HepG2 (cell line): Measurements from ENCODE around the gene DPP3. TPM values are rescaled to one million over a fixed set of nuclear protein-coding genes. Genes with fewer than 3 reads are reported as not detected.

ENCODE experiments used
- CHD2 ChIP-seq: IDR thresholded peaks from 2 replicates; pipeline ENCODE4 v1.6.1; 2011; ENCODE audit warnings: low read depth, low read length, improper control_type of control experiment
- DRAP1 ChIP-seq: IDR thresholded peaks from 2 replicates; pipeline ENCODE4 v1.6.1; 2016; ENCODE audit warnings: missing genetic modification reagents, missing compliant biosample characterization
- ETV6 ChIP-seq: sonication (generic); formaldehyde crosslinking; conservative IDR thresholded peaks from 2 replicates; pipeline ENCODE4 v1.4.0; 2020; ENCODE audit warnings: missing genetic modification reagents
- GPN1 ChIP-seq: sonication (generic); formaldehyde crosslinking; IDR thresholded peaks from 2 replicates; pipeline ENCODE4 v1.5.1; 2020; ENCODE audit warnings: missing genetic modification reagents, borderline replicate concordance
- HES4 ChIP-seq: sonication (generic); formaldehyde crosslinking; IDR thresholded peaks from 2 replicates; pipeline ENCODE4 v1.9.0; 2021; ENCODE audit warnings: mild to moderate bottlenecking, missing genetic modification reagents, borderline replicate concordance
- HNRNPK ChIP-seq: fragments of 200-400 bp; formaldehyde crosslinking; IDR thresholded peaks from 2 replicates; pipeline ENCODE4 v1.6.1; 2018; ENCODE audit warnings: low read length, low read depth, moderate library complexity, mild to moderate bottlenecking; ENCODE audit not compliant: poor library complexity, severe bottlenecking
- HOXA3 ChIP-seq: sonication (generic); formaldehyde crosslinking; IDR thresholded peaks from 2 replicates; pipeline ENCODE4 v1.5.0; 2020; ENCODE audit warnings: missing genetic modification reagents
- JUNB ChIP-seq: sonication (generic); formaldehyde crosslinking; IDR thresholded peaks from 2 replicates; pipeline ENCODE4 v1.8.0; 2022; ENCODE audit warnings: missing genetic modification reagents, mild to moderate bottlenecking, borderline replicate concordance
- MED1 ChIP-seq: sonication (generic); formaldehyde crosslinking; IDR thresholded peaks from 2 replicates; pipeline ENCODE4 v1.4.0; 2020; ENCODE audit warnings: missing genetic modification reagents
- MIER3 ChIP-seq: IDR thresholded peaks from 2 replicates; pipeline ENCODE4 v1.6.1; 2016; ENCODE audit warnings: missing compliant biosample characterization, borderline replicate concordance
- MXD4 ChIP-seq: IDR thresholded peaks from 2 replicates; pipeline ENCODE4 v1.6.1; 2016; ENCODE audit warnings: mild to moderate bottlenecking, missing biosample characterization, missing genetic modification reagents
- PPARG ChIP-seq: conservative IDR thresholded peaks from 2 replicates; pipeline ENCODE4 v1.6.1; 2016; ENCODE audit warnings: missing biosample characterization, missing genetic modification reagents
- RBM22 ChIP-seq: fragments of 200-400 bp; formaldehyde crosslinking; optimal IDR thresholded peaks from 2 replicates; pipeline ENCODE3; 2017; ENCODE audit warnings: mild to moderate bottlenecking, low read length, moderate library complexity
- SIX4 ChIP-seq: sonication (generic); formaldehyde crosslinking; IDR thresholded peaks from 2 replicates; pipeline ENCODE4 v1.4.0; 2020; ENCODE audit warnings: missing genetic modification reagents
- XRCC5 ChIP-seq: fragments of 200-400 bp; formaldehyde crosslinking; optimal IDR thresholded peaks from 2 replicates; pipeline ENCODE3; 2017; ENCODE audit warnings: mild to moderate bottlenecking, low read length
- ZBTB7B ChIP-seq: sonication (generic); formaldehyde crosslinking; IDR thresholded peaks from 2 replicates; pipeline ENCODE4 v1.4.0; 2020; ENCODE audit warnings: missing genetic modification reagents
- ZNF263 ChIP-seq: sonication (generic); formaldehyde crosslinking; IDR thresholded peaks from 2 replicates; pipeline ENCODE4 v1.4.0; 2020; ENCODE audit warnings: missing genetic modification reagents
- ZNF382 ChIP-seq: sonication (generic); formaldehyde crosslinking; IDR thresholded peaks from 2 replicates; pipeline ENCODE4 v1.5.0; 2020; ENCODE audit warnings: missing genetic modification reagents, mild to moderate bottlenecking, borderline replicate concordance
- ZNF484 ChIP-seq: sonication (generic); formaldehyde crosslinking; IDR thresholded peaks from 2 replicates; pipeline ENCODE4 v1.5.1; 2020; ENCODE audit warnings: mild to moderate bottlenecking, low read depth, missing genetic modification reagents, borderline replicate concordance
- ZNF619 ChIP-seq: sonication (generic); formaldehyde crosslinking; IDR thresholded peaks from 2 replicates; pipeline ENCODE4 v1.4.0; 2020; ENCODE audit warnings: mild to moderate bottlenecking, missing genetic modification reagents
- ZNF710 ChIP-seq: sonication (generic); formaldehyde crosslinking; IDR thresholded peaks from 2 replicates; pipeline ENCODE4 v1.5.0; 2020; ENCODE audit warnings: mild to moderate bottlenecking, missing genetic modification reagents, borderline replicate concordance
- ZNF746 ChIP-seq: sonication (generic); formaldehyde crosslinking; IDR thresholded peaks from 2 replicates; pipeline ENCODE4 v1.8.0; 2022; ENCODE audit warnings: mild to moderate bottlenecking, missing genetic modification reagents
- ZNF790 ChIP-seq: sonication (generic); formaldehyde crosslinking; IDR thresholded peaks from 2 replicates; pipeline ENCODE4 v1.8.0; 2022; ENCODE audit warnings: missing genetic modification reagents, mild to moderate bottlenecking, borderline replicate concordance
- ZNF841 ChIP-seq: sonication (generic); formaldehyde crosslinking; IDR thresholded peaks from 2 replicates; pipeline ENCODE4 v1.8.1; 2023; ENCODE audit warnings: missing genetic modification reagents, borderline replicate concordance
- ZSCAN21 ChIP-seq: sonication (generic); formaldehyde crosslinking; IDR thresholded peaks from 2 replicates; pipeline ENCODE4 v1.8.0; 2022; ENCODE audit warnings: mild to moderate bottlenecking, missing genetic modification reagents, moderate library complexity, borderline replicate concordance
- polyA plus RNA-seq, 8 experiments: library from polyadenylated mRNA; depleted of rRNA in 3 of 8; stranded (reverse) in 7 of 8; unstranded in 1 of 8; fragments of >200 nt; fragmentation: Illumina TruSeq in 4 of 8; extraction: Trizol in 4 of 8; gene quantifications; 2 replicates each; pipeline versions ENCODE4 v1.2.1 to v1.2.3, GENCODE V29; 2011 to 2016; ENCODE audit warnings: low read depth in 4 of 8, missing spikeins in 1 of 8, mixed read lengths in 1 of 8; ENCODE audit not compliant: insufficient read depth in 1 of 8
- total RNA-seq, 5 experiments: library from RNA; depleted of rRNA; stranded (reverse); fragments of >200 nt; fragmentation: Illumina TruSeq; extraction: Trizol; gene quantifications; 2 replicates each; pipeline ENCODE4 v1.2.3, GENCODE V29; 2016; ENCODE audit warnings: low read depth in 1 of 5
- TF ChIP-seq, protein P1 (sequence below): sonication (generic); formaldehyde crosslinking; IDR thresholded peaks from 2 replicates; pipeline ENCODE4 v1.4.0; 2020; ENCODE audit warnings: missing genetic modification reagents
- TF ChIP-seq, protein P2 (sequence below): sonication (generic); formaldehyde crosslinking; conservative IDR thresholded peaks from 2 replicates; pipeline ENCODE4 v1.5.0; 2020; ENCODE audit warnings: missing genetic modification reagents

The DPP3 gene
- total and polyA plus RNA-seq, 2 of the 13 experiments (the other 11 are each of a cell fraction or from before 2014, with no cell fraction given) = 38.4 to 59.8 TPM

DNA sequence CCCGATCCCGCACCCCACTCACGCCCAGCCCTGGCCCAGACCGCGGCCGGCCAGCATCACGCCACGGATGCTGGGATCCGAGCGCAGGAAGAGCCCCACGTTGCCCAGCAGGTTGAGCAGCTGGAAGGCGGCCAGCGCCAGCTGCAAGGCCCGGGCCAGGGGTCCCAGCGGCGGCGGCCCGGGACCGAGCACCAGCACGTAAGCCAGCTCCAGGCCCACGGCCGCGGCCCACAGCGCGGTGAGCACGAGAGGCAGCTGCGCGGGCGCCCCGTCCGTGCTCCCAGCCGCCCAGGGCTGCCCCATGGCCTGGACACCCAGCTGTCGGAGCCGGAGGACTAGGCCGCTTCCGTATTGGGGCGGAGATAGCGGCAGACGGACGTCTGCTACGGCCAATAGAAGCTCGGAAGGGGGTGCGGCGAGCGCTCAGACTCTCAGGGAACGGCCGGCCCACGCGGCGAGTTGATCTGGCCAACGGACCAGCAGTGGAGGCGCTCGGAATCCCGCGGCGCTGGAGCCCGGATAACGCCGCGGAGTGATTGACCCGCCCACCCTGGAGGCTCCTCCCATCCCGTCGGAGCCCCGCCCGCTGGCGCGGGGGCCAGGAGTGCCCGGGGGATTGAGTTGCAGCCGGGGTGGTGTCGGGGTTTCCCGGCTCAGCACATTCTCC is 65.6 kb downstream of the DPP3 start, which contains the start of gene ZDHHC24 (continued):
- TF ChIP-seq DRAP1 (CRISPR knock-in tag) (peak; percentile 51; the same call in 1 of the 2 replicates), ZNF710 (0 out of 2 replicates have a peak, but pooled peaks have one; percentile 21), ETV6 (0 out of 2 replicates have a peak, but pooled peaks have one; percentile 45), RBM22 (no peak), ZNF790 (CRISPR knock-in tag) (no peak), ZNF841 (CRISPR knock-in tag) (no peak), ZNF263 (peak; percentile 92), MXD4 (CRISPR knock-in tag) (peak; percentile 64), MED1 (CRISPR knock-in tag) (peak; percentile 44; the same call in 1 of the 2 replicates), ZNF484 (CRISPR knock-in tag) (no peak), HES4 (peak; percentile 35; the same call in 1 of the 2 replicates), XRCC5 (no peak), HNRNPK (peak; percentile 93), ZNF382 (CRISPR knock-in tag) (no peak), GPN1 (CRISPR knock-in tag) (no peak), ZBTB7B (CRISPR knock-in tag) (no peak), CHD2 (peak; percentile 53; the same call in 1 of the 2 replicates), ZSCAN21 (no peak), ZNF619 (CRISPR knock-in tag) (no peak), MIER3 (no peak), PPARG (CRISPR knock-in tag) (0 out of 2 replicates have a peak, but pooled peaks have one; percentile 10), HOXA3 (peak; percentile 14; the same call in 1 of the 2 replicates), JUNB (CRISPR knock-in tag) (no peak), SIX4 (CRISPR knock-in tag) (no peak), ZNF746 (0 out of 2 replicates have a peak, but pooled peaks have one; percentile 21)
- TF ChIP-seq, protein P1, sequence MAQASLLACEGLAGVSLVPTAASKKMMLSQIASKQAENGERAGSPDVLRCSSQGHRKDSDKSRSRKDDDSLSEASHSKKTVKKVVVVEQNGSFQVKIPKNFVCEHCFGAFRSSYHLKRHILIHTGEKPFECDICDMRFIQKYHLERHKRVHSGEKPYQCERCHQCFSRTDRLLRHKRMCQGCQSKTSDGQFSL = peak; percentile 86
- TF ChIP-seq, protein P2, sequence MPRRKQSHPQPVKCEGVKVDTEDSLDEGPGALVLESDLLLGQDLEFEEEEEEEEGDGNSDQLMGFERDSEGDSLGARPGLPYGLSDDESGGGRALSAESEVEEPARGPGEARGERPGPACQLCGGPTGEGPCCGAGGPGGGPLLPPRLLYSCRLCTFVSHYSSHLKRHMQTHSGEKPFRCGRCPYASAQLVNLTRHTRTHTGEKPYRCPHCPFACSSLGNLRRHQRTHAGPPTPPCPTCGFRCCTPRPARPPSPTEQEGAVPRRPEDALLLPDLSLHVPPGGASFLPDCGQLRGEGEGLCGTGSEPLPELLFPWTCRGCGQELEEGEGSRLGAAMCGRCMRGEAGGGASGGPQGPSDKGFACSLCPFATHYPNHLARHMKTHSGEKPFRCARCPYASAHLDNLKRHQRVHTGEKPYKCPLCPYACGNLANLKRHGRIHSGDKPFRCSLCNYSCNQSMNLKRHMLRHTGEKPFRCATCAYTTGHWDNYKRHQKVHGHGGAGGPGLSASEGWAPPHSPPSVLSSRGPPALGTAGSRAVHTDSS (CRISPR knock-in tag) = 0 out of 2 replicates have a peak, but pooled peaks have one; percentile 54
